Measurements from ENCODE around the gene SHH. TPM values are rescaled to one million over a fixed set of nuclear protein-coding genes. Genes with fewer than 3 reads are reported as not detected.

Gene SHH
- total RNA-seq, 1 donor from 2014 or later = 0.05 TPM

GRCh38 chr7:155750255-155751125 is 61.8 kb downstream of the SHH start:
- intact Hi-C loops (cut with micrococcal nuclease) = no loop called here

Other genes with a start within 250 kb of the SHH start
- gene RBM33, start 167.8 kb downstream of the SHH start, total RNA-seq = 77.0 and 78.4 TPM in 2 replicates

All from T-helper 2 cell treated with Interferon-gamma antibody and Interleukin-4, amounts not matched to agents 100 ng/mL and 5 ng/mL, for 36 hours (primary cell).